Mesenchymal stem cell (in vitro differentiated cells and primary cell): ENCODE data around the gene ACAD10.
A peak's percentile ranks its signal among the peaks of the same experiment; 100 is the strongest.

Experiments
- DNase-seq: peaks from one replicate; pipeline ENCODE4 v3.0.0-alpha.2; 2013
- H2AFZ ChIP-seq: one replicate; pipeline ENCODE4 v1.6.1; 2013; ENCODE audit warnings: low read depth, mild to moderate bottlenecking, control low read depth, inconsistent platforms, low read length, moderate library complexity
- H2AK5ac ChIP-seq: 2 replicates; pipeline ENCODE4 v1.6.1; 2013; ENCODE audit warnings: low read length, moderate library complexity, mild to moderate bottlenecking, inconsistent platforms; ENCODE audit not compliant: severe bottlenecking
- H2BK120ac ChIP-seq: one replicate; pipeline ENCODE4 v1.6.1; 2013; ENCODE audit warnings: low read depth, mild to moderate bottlenecking, inconsistent platforms, low read length, moderate library complexity
- H2BK12ac ChIP-seq, 2 experiments: one replicate each; pipeline ENCODE4 v1.6.1; 2013; ENCODE audit warnings: inconsistent platforms in 2 of 2, low read length in 2 of 2, mild to moderate bottlenecking in 2 of 2, moderate library complexity in 2 of 2, control low read depth in 1 of 2
- H2BK15ac ChIP-seq: one replicate; pipeline ENCODE4 v1.6.1; 2013; ENCODE audit warnings: mild to moderate bottlenecking, low read depth, inconsistent platforms; ENCODE audit not compliant: poor library complexity, severe bottlenecking
- H2BK5ac ChIP-seq: 2 replicates; pipeline ENCODE4 v1.6.1; 2013; ENCODE audit warnings: low read depth, mild to moderate bottlenecking, low read length, control low read depth, inconsistent platforms; ENCODE audit not compliant: poor library complexity, severe bottlenecking
- H3K14ac ChIP-seq, 2 experiments: one replicate each; pipeline ENCODE4 v1.6.1; 2013; ENCODE audit warnings: inconsistent platforms in 2 of 2, low read length in 2 of 2, control low read depth in 1 of 2, mild to moderate bottlenecking in 1 of 2, moderate library complexity in 1 of 2
- H3K18ac ChIP-seq, 2 experiments: one replicate each; pipeline ENCODE4 v1.6.1; 2013; ENCODE audit warnings: inconsistent platforms in 2 of 2, low read length in 2 of 2, control low read depth in 1 of 2, low read depth in 1 of 2, mild to moderate bottlenecking in 1 of 2
- H3K23ac ChIP-seq, 2 experiments: one replicate each; pipeline ENCODE4 v1.6.1; 2013; ENCODE audit warnings: inconsistent platforms in 2 of 2, low read length in 2 of 2, mild to moderate bottlenecking in 2 of 2, moderate library complexity in 2 of 2, control low read depth in 1 of 2
- H3K27ac ChIP-seq: 2 replicates; pipeline ENCODE4 v1.5.1; 2013; ENCODE audit warnings: mild to moderate bottlenecking, moderate library complexity, low read length, control low read depth, inconsistent platforms; ENCODE audit not compliant: poor library complexity, severe bottlenecking
- H3K27me3 ChIP-seq, 2 experiments: 2 replicates each; pipeline versions ENCODE4 v1.6.1 to v1.7.0; 2013; ENCODE audit warnings: low read length in 2 of 2, mild to moderate bottlenecking in 2 of 2, moderate library complexity in 2 of 2, control low read depth in 1 of 2, inconsistent platforms in 1 of 2; ENCODE audit not compliant: control insufficient read depth in 1 of 2, insufficient read depth in 1 of 2
- H3K36me3 ChIP-seq, 2 experiments: 2 replicates each; pipeline versions ENCODE4 v1.6.1 to v1.7.0; 2013; ENCODE audit warnings: low read length in 2 of 2, control low read depth in 1 of 2, inconsistent platforms in 1 of 2, low read depth in 1 of 2, mild to moderate bottlenecking in 1 of 2; ENCODE audit not compliant: insufficient read depth in 2 of 2, control insufficient read depth in 1 of 2
- H3K4ac ChIP-seq, 2 experiments: one replicate each; pipeline ENCODE4 v1.6.1; 2013; ENCODE audit warnings: inconsistent platforms in 2 of 2, low read length in 2 of 2, mild to moderate bottlenecking in 2 of 2, moderate library complexity in 2 of 2, control low read depth in 1 of 2, low read depth in 1 of 2
- H3K4me1 ChIP-seq: 2 replicates; pipeline ENCODE4 v1.6.1; 2013; ENCODE audit warnings: low read depth, low read length, control low read depth; ENCODE audit not compliant: control insufficient read depth, insufficient read depth
- H3K4me2 ChIP-seq: 2 replicates; pipeline ENCODE4 v1.6.1; 2013; ENCODE audit warnings: low read length, mild to moderate bottlenecking, inconsistent platforms; ENCODE audit not compliant: poor library complexity, severe bottlenecking
- H3K4me3 ChIP-seq, 2 experiments: 2 replicates each; pipeline versions ENCODE4 v1.5.1 to v1.7.0; 2013; ENCODE audit warnings: low read length in 2 of 2, mild to moderate bottlenecking in 2 of 2, control low read depth in 1 of 2, low read depth in 1 of 2; ENCODE audit not compliant: insufficient read depth in 1 of 2
- H3K79me1 ChIP-seq: replicated peaks from 2 replicates; pipeline ENCODE4 v1.6.1; 2013; ENCODE audit warnings: mild to moderate bottlenecking, control low read depth, low read length, inconsistent platforms; ENCODE audit not compliant: poor library complexity, severe bottlenecking
- H3K9ac ChIP-seq: 2 replicates; pipeline ENCODE4 v1.7.0; 2013; ENCODE audit warnings: mild to moderate bottlenecking, low read length, moderate library complexity
- H3K9me3 ChIP-seq: 2 replicates; pipeline ENCODE4 v1.7.0; 2013; ENCODE audit warnings: mild to moderate bottlenecking, low read length; ENCODE audit not compliant: control insufficient read depth
- H4K8ac ChIP-seq: one replicate; pipeline ENCODE4 v1.6.1; 2013; ENCODE audit warnings: inconsistent platforms, mild to moderate bottlenecking, low read length, moderate library complexity
- H4K91ac ChIP-seq: one replicate; pipeline ENCODE4 v1.6.1; 2013; ENCODE audit warnings: mild to moderate bottlenecking, low read length, inconsistent platforms
- WGBS: methylation state at CpG from one replicate; pipeline ENCODE4 v1.1.7; 2013; ENCODE audit warnings: mixed read lengths; 5-methylcytosine and 5-hydroxymethylcytosine counted together

The ACAD10 gene

DNA sequence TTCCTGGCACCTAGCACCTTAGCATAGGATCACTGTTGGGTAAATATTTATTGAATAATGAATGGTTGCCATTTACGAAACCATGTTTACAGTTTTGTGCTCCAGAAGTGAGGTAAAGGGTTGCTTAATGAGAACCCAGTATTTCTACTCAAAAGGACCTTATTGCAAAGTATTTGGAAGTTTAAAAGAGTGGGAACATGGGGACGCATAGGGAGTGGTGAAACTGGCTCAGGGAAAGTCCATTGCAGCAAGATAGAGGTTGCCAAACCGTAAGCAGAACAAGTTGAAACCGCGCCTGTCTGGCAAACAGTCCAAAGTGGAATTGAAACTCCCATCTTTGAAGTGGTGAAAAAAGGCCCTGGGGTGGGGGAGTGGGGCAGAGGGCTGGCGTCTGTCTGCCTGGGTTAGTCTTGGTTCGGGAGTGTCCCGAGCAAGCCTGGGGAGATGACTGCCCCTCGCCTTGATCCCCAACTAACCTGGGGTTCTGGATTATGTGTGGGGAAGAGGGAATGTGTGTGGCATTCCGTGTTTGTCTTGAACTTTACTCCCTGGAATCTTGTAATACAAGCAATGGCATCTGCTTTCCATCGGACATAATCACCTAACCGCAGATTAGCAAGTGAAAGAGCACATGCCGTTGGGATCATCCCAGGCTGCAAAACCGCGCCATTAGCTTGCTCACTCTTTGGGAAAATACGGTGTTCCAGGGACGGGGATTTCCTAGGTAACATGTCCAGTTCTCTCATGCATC is 88.1 kb downstream of the ACAD10 start:
- peak overlapping the region in 1 of 2 experiments; percentile 19 for H3K4ac ChIP-seq
- peak overlapping the region; percentile 48 for H3K9ac ChIP-seq
- H2AFZ ChIP-seq: no peak overlapping the region
- peaks cover 5% of the 10 kb centered on the region for H3K79me1 ChIP-seq
- 69% methylated on average over 17 of the region's 17 CpGs for WGBS
- H3K4me2 ChIP-seq: no peak overlapping the region
- DNase-seq: peak; percentile 96
- H3K27ac ChIP-seq: no peak overlapping the region
- no peak overlapping the region for H3K23ac ChIP-seq
- H4K8ac ChIP-seq: peak overlapping the region; percentile 51
- no peak overlapping the region for H2BK5ac ChIP-seq
- H2BK120ac ChIP-seq: peak overlapping the region; percentile 52
- H2AK5ac ChIP-seq: no peak overlapping the region
- peak overlapping the region; percentile 56 to 99 for H2BK12ac ChIP-seq
- no peak overlapping the region for H3K14ac ChIP-seq
- peak overlapping the region; percentile 7 for H4K91ac ChIP-seq
- H3K18ac ChIP-seq: no peak overlapping the region
- peaks cover 24% of the 10 kb centered on the region for H3K4me1 ChIP-seq
- H3K4me3 ChIP-seq: peak overlapping the region in 1 of 2 experiments; percentile 48
- H3K36me3 ChIP-seq: no peaks in the 10 kb centered on the region
- H3K9me3 ChIP-seq: no peaks in the 10 kb centered on the region
- peaks cover 4 to 17% of the 10 kb centered on the region in 2 experiments for H3K27me3 ChIP-seq
- H2BK15ac ChIP-seq: no peak overlapping the region

DNA sequence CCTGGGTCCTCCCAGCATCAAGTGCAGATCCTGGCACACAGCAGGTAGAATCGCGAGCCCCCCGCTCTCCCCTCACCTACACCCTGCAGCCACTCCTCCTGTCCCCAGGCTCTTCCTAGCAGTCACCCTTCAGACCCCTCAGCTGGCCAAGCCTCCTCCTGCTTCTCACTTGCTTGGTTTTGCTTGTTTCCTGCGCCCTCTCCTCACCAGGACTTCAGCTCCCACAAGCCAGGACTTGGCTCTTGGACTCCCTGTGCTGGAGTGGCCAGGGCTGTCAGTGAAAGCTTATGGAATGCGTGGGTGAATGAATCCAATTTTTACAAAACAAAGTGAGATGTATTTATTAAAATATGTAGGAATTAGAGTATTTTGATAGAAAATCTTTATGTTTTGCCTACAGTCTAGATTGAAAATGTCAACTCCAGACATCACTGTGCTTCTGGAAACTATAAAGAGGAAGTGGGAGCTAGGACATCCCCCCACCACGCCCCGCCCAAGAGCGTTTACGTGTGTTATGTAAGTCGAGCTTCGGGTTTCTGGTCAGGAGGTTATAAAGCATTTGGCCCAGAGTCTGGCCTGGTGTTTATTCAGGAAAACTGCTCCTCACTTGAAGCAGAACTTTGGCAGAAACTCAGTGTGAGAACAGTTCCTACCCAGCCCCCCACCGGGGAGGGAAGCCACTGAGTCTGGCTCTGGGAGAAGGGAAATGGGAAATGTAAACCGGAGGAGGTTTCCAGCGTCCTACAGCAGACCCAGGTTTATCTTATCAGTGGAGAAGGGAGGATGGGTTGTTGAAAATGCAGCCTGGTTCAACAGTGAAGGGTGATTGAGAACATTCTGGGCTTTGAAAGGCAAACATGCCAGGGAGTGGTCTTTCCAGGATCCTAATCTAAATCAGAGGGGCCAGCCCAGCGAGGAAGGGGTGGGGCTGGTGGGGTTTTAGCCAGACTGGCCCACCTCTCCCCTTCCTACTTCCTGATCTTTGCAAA is 89.6 kb downstream of the ACAD10 start:
- Histone ChIP-seq H3K9ac (peak overlapping the region; percentile 17), H3K4me2 (peak overlapping the region; percentile 40), H3K18ac (peak overlapping the region; percentile 74 to 83), H3K27ac (peak overlapping the region; percentile 34), H2AFZ (no peak overlapping the region), H3K9me3 (no peaks in the 10 kb centered on the region), H2BK120ac (peak overlapping the region; percentile 50), H3K27me3 (peaks cover 0 to 17% of the 10 kb centered on the region in 2 experiments), H3K36me3 (no peaks in the 10 kb centered on the region), H3K14ac (peak overlapping the region in 1 of 2 experiments; percentile 50), H4K91ac (peak overlapping the region; percentile 95), H3K4me3 (no peak overlapping the region), H3K79me1 (peaks cover 2% of the 10 kb centered on the region), H4K8ac (peak overlapping the region; percentile 91), H3K4me1 (peaks cover 24% of the 10 kb centered on the region), H3K4ac (peak overlapping the region; percentile 87 to 96), H2BK5ac (no peak overlapping the region), H2AK5ac (no peak overlapping the region), H3K23ac (peak overlapping the region in 1 of 2 experiments; percentile 86), H2BK12ac (peak overlapping the region; percentile 81 to 99), H2BK15ac (peak overlapping the region; percentile 80)
- 26% methylated on average over 13 of the region's 15 CpGs for WGBS
- peak; percentile 90 for DNase-seq

DNA sequence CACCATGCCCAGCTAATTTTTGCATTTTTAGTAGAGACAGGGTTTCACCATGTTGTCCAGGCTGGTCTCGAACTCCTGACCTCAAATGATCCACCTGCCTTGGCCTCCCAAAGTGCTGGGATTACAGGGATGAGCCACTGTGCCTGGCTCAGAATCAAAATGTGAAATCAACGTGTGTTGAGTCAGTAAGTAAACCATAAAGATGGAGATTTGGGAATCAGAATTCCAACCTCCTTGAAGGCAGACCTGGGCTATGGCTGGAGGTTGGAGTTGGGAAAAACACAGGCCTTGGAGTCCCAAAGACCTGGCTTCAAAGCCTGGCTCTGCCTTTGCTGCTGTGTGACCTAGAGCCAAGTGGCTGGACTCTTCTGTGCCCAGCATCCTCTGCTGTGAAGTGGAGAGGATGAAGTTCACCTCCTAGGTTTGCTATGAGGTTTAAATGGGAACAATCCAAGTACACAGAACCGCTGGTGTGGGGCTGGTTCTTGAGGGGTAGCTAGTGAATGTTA is 91.0 kb downstream of the ACAD10 start:
- H3K79me1 ChIP-seq: peaks cover 2% of the 10 kb centered on the region
- no peak overlapping the region for H3K4ac ChIP-seq
- H3K23ac ChIP-seq: no peak overlapping the region
- H2BK12ac ChIP-seq: peak overlapping the region; percentile 46 to 59
- H4K91ac ChIP-seq: no peak overlapping the region
- H2BK120ac ChIP-seq: no peak overlapping the region
- no peak overlapping the region for H2BK5ac ChIP-seq
- H3K18ac ChIP-seq: peak overlapping the region; percentile 26 to 58
- H3K36me3 ChIP-seq: peaks cover 3 to 7% of the 10 kb centered on the region in 2 experiments
- no peak overlapping the region for H3K4me3 ChIP-seq
- no peak overlapping the region for H3K27ac ChIP-seq
- H3K4me2 ChIP-seq: no peak overlapping the region
- peak overlapping the region; percentile 28 for H4K8ac ChIP-seq
- 90% methylated on average over 3 of the region's 3 CpGs for WGBS
- no peak overlapping the region for H3K14ac ChIP-seq
- no peak overlapping the region for H2AFZ ChIP-seq
- H3K9ac ChIP-seq: no peak overlapping the region
- H3K4me1 ChIP-seq: peaks cover 24% of the 10 kb centered on the region
- H3K9me3 ChIP-seq: no peaks in the 10 kb centered on the region
- peaks cover 0 to 12% of the 10 kb centered on the region in 2 experiments for H3K27me3 ChIP-seq
- no peak overlapping the region for H2AK5ac ChIP-seq
- H2BK15ac ChIP-seq: no peak overlapping the region
- no peak for DNase-seq
